Mesenchymal stem cell (in vitro differentiated cells and primary cell): ENCODE measurements around the gene CBLB.

Source experiments
- DNase-seq: peaks from one replicate; pipeline ENCODE4 v3.0.0-alpha.2; 2013
- H2AFZ ChIP-seq: one replicate; pipeline ENCODE4 v1.6.1; 2013; ENCODE audit warnings: low read depth, mild to moderate bottlenecking, control low read depth, inconsistent platforms, low read length, moderate library complexity
- H2AK5ac ChIP-seq: 2 replicates; pipeline ENCODE4 v1.6.1; 2013; ENCODE audit warnings: low read length, moderate library complexity, mild to moderate bottlenecking, inconsistent platforms; ENCODE audit not compliant: severe bottlenecking
- H2BK120ac ChIP-seq: one replicate; pipeline ENCODE4 v1.6.1; 2013; ENCODE audit warnings: low read depth, mild to moderate bottlenecking, inconsistent platforms, low read length, moderate library complexity
- H2BK12ac ChIP-seq, 2 experiments: one replicate each; pipeline ENCODE4 v1.6.1; 2013; ENCODE audit warnings: inconsistent platforms in 2 of 2, low read length in 2 of 2, mild to moderate bottlenecking in 2 of 2, moderate library complexity in 2 of 2, control low read depth in 1 of 2
- H2BK15ac ChIP-seq: one replicate; pipeline ENCODE4 v1.6.1; 2013; ENCODE audit warnings: mild to moderate bottlenecking, low read depth, inconsistent platforms; ENCODE audit not compliant: poor library complexity, severe bottlenecking
- H2BK5ac ChIP-seq: 2 replicates; pipeline ENCODE4 v1.6.1; 2013; ENCODE audit warnings: low read depth, mild to moderate bottlenecking, low read length, control low read depth, inconsistent platforms; ENCODE audit not compliant: poor library complexity, severe bottlenecking
- H3K14ac ChIP-seq, 2 experiments: one replicate each; pipeline ENCODE4 v1.6.1; 2013; ENCODE audit warnings: inconsistent platforms in 2 of 2, low read length in 2 of 2, control low read depth in 1 of 2, mild to moderate bottlenecking in 1 of 2, moderate library complexity in 1 of 2
- H3K18ac ChIP-seq, 2 experiments: one replicate each; pipeline ENCODE4 v1.6.1; 2013; ENCODE audit warnings: inconsistent platforms in 2 of 2, low read length in 2 of 2, control low read depth in 1 of 2, low read depth in 1 of 2, mild to moderate bottlenecking in 1 of 2
- H3K23ac ChIP-seq, 2 experiments: one replicate each; pipeline ENCODE4 v1.6.1; 2013; ENCODE audit warnings: inconsistent platforms in 2 of 2, low read length in 2 of 2, mild to moderate bottlenecking in 2 of 2, moderate library complexity in 2 of 2, control low read depth in 1 of 2
- H3K27ac ChIP-seq: 2 replicates; pipeline ENCODE4 v1.5.1; 2013; ENCODE audit warnings: mild to moderate bottlenecking, moderate library complexity, low read length, control low read depth, inconsistent platforms; ENCODE audit not compliant: poor library complexity, severe bottlenecking
- H3K27me3 ChIP-seq, 2 experiments: 2 replicates each; pipeline versions ENCODE4 v1.6.1 to v1.7.0; 2013; ENCODE audit warnings: low read length in 2 of 2, mild to moderate bottlenecking in 2 of 2, moderate library complexity in 2 of 2, control low read depth in 1 of 2, inconsistent platforms in 1 of 2; ENCODE audit not compliant: control insufficient read depth in 1 of 2, insufficient read depth in 1 of 2
- H3K36me3 ChIP-seq, 2 experiments: 2 replicates each; pipeline versions ENCODE4 v1.6.1 to v1.7.0; 2013; ENCODE audit warnings: low read length in 2 of 2, control low read depth in 1 of 2, inconsistent platforms in 1 of 2, low read depth in 1 of 2, mild to moderate bottlenecking in 1 of 2; ENCODE audit not compliant: insufficient read depth in 2 of 2, control insufficient read depth in 1 of 2
- H3K4ac ChIP-seq, 2 experiments: one replicate each; pipeline ENCODE4 v1.6.1; 2013; ENCODE audit warnings: inconsistent platforms in 2 of 2, low read length in 2 of 2, mild to moderate bottlenecking in 2 of 2, moderate library complexity in 2 of 2, control low read depth in 1 of 2, low read depth in 1 of 2
- H3K4me1 ChIP-seq: 2 replicates; pipeline ENCODE4 v1.6.1; 2013; ENCODE audit warnings: low read depth, low read length, control low read depth; ENCODE audit not compliant: control insufficient read depth, insufficient read depth
- H3K4me2 ChIP-seq: 2 replicates; pipeline ENCODE4 v1.6.1; 2013; ENCODE audit warnings: low read length, mild to moderate bottlenecking, inconsistent platforms; ENCODE audit not compliant: poor library complexity, severe bottlenecking
- H3K4me3 ChIP-seq, 2 experiments: 2 replicates each; pipeline versions ENCODE4 v1.5.1 to v1.7.0; 2013; ENCODE audit warnings: low read length in 2 of 2, mild to moderate bottlenecking in 2 of 2, control low read depth in 1 of 2, low read depth in 1 of 2; ENCODE audit not compliant: insufficient read depth in 1 of 2
- H3K79me1 ChIP-seq: replicated peaks from 2 replicates; pipeline ENCODE4 v1.6.1; 2013; ENCODE audit warnings: mild to moderate bottlenecking, control low read depth, low read length, inconsistent platforms; ENCODE audit not compliant: poor library complexity, severe bottlenecking
- H3K9ac ChIP-seq: 2 replicates; pipeline ENCODE4 v1.7.0; 2013; ENCODE audit warnings: mild to moderate bottlenecking, low read length, moderate library complexity
- H3K9me3 ChIP-seq: 2 replicates; pipeline ENCODE4 v1.7.0; 2013; ENCODE audit warnings: mild to moderate bottlenecking, low read length; ENCODE audit not compliant: control insufficient read depth
- H4K8ac ChIP-seq: one replicate; pipeline ENCODE4 v1.6.1; 2013; ENCODE audit warnings: inconsistent platforms, mild to moderate bottlenecking, low read length, moderate library complexity
- H4K91ac ChIP-seq: one replicate; pipeline ENCODE4 v1.6.1; 2013; ENCODE audit warnings: mild to moderate bottlenecking, low read length, inconsistent platforms
- WGBS: methylation state at CpG from one replicate; pipeline ENCODE4 v1.1.7; 2013; ENCODE audit warnings: mixed read lengths; 5-methylcytosine and 5-hydroxymethylcytosine counted together

CBLB gene

DNA sequence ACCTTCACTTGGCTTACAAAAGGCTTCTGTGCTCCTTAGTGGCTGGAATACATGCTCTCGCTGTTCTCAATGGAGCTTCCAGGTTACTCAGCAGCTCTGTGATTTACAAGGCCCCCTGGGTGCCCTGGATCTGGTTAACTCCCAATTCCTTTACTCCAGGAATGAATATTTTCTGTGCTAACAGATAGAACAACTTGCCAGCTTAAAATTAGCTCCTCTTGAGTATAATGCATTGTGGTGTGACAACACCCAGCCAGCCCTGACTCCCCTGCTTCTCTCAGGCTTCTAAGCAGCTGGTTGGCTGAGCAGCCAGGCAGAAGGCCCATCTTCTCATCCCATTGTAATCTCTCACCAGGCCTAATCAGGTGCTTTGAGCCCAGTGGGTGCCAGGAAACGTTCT lies 255.7 kb downstream of the CBLB start:
- Histone ChIP-seq H2BK15ac (peak overlapping the region; percentile 9), H3K36me3 (no peaks in the 10 kb centered on the region), H3K9me3 (no peaks in the 10 kb centered on the region), H3K14ac (no peak overlapping the region), H2BK120ac (no peak overlapping the region), H3K27me3 (no peaks in the 10 kb centered on the region), H3K23ac (no peak overlapping the region), H2BK12ac (peak overlapping the region in 1 of 2 experiments; percentile 12), H3K9ac (no peak overlapping the region), H2AK5ac (no peak overlapping the region), H4K8ac (no peak overlapping the region), H3K4me3 (no peak overlapping the region), H3K4ac (no peak overlapping the region), H2BK5ac (no peak overlapping the region), H4K91ac (no peak overlapping the region), H3K4me2 (no peak overlapping the region), H3K4me1 (no peaks in the 10 kb centered on the region), H3K79me1 (no peaks in the 10 kb centered on the region), H2AFZ (no peak overlapping the region), H3K18ac (no peak overlapping the region), H3K27ac (no peak overlapping the region)
- no peak for DNase-seq
- 61% methylated on average over 2 of the region's 2 CpGs for WGBS

DNA sequence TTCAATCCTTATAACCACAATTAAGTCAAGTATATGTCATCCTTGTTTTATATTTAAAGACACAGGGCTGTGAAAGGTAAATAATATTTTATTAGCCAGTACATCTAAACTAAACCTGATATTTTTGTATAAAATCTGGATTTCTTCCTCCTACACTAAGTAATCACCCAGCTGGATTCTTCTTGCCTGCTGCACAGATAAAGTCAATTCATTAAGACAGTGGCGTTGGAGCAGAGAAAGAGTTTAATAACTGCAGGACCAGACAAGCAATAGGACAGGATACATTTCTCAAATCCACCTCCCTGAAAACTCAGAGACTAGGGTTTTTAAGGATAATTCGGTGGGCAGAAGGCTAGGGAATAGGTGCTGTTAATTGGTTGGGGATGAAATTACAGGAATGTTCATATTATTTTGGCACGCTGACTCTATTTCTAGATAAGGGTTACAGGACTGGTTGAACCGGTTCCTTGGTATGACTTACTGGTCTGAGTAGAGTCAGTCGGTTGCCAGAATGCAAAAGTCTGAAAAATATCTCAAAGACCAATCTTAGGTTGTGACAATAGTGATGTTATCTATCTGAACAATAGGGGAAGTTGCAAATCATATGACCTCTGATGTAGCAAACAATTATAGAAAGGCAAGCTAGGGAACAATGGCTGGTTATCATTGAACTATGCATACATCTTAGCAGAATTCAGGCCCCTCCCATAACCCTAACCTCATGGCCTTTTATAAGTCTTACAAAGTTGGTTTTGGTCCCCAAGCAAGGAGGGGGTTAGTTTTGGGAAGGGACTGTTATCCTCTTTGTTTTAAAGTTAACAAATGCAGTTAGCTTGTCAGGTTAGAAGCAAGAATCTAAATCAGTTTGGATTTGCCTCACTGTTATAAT lies 257.3 kb downstream of the CBLB start:
- no peak overlapping the region for H3K4me2 ChIP-seq
- H3K4ac ChIP-seq: no peak overlapping the region
- H4K8ac ChIP-seq: no peak overlapping the region
- no peaks in the 10 kb centered on the region for H3K9me3 ChIP-seq
- 98% methylated on average over 5 of the region's 5 CpGs for WGBS
- no peak overlapping the region for H3K18ac ChIP-seq
- H3K27ac ChIP-seq: no peak overlapping the region
- H3K27me3 ChIP-seq: no peaks in the 10 kb centered on the region
- H3K4me1 ChIP-seq: no peaks in the 10 kb centered on the region
- H4K91ac ChIP-seq: no peak overlapping the region
- no peak for DNase-seq
- H2BK12ac ChIP-seq: no peak overlapping the region
- no peak overlapping the region for H2AK5ac ChIP-seq
- H3K14ac ChIP-seq: no peak overlapping the region
- no peaks in the 10 kb centered on the region for H3K79me1 ChIP-seq
- H2AFZ ChIP-seq: no peak overlapping the region
- no peaks in the 10 kb centered on the region for H3K36me3 ChIP-seq
- H3K4me3 ChIP-seq: no peak overlapping the region
- no peak overlapping the region for H3K23ac ChIP-seq
- H2BK5ac ChIP-seq: no peak overlapping the region
- no peak overlapping the region for H2BK15ac ChIP-seq
- H2BK120ac ChIP-seq: no peak overlapping the region
- H3K9ac ChIP-seq: no peak overlapping the region

DNA sequence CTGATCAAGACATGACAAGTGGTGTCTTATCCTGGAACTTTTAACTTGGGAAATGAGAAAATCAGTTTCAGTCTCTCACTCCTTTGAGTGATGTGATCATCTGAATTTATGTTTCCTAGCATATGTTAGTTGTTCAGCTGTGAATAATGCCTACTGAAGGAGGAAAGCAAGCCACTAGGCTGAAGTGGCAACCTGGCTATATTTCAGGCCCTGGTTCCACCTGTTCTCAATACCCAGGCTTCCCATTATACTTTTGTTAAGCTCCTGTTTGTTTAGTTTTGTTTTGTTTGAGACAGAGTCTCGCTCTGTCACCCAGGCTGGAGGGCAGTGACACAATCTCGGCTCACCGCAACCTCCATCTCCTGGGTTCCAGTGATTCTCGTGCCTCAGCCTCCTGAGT lies 258.3 kb downstream of the CBLB start:
- Histone ChIP-seq H3K4me2 (no peak overlapping the region), H2BK12ac (no peak overlapping the region), H3K14ac (no peak overlapping the region), H3K4me3 (no peak overlapping the region), H3K23ac (no peak overlapping the region), H2BK120ac (no peak overlapping the region), H3K4me1 (no peaks in the 10 kb centered on the region), H3K9me3 (no peaks in the 10 kb centered on the region), H3K36me3 (no peaks in the 10 kb centered on the region), H2AFZ (no peak overlapping the region), H2AK5ac (no peak overlapping the region), H4K8ac (no peak overlapping the region), H4K91ac (no peak overlapping the region), H3K4ac (no peak overlapping the region), H3K79me1 (no peaks in the 10 kb centered on the region), H3K27me3 (no peaks in the 10 kb centered on the region), H3K27ac (no peak overlapping the region), H2BK15ac (peak overlapping the region; percentile 20), H3K18ac (peak overlapping the region in 1 of 2 experiments; percentile 12), H2BK5ac (no peak overlapping the region), H3K9ac (no peak overlapping the region)
- DNase-seq: no peak
- WGBS: 94% methylated on average over 4 of the region's 4 CpGs

DNA sequence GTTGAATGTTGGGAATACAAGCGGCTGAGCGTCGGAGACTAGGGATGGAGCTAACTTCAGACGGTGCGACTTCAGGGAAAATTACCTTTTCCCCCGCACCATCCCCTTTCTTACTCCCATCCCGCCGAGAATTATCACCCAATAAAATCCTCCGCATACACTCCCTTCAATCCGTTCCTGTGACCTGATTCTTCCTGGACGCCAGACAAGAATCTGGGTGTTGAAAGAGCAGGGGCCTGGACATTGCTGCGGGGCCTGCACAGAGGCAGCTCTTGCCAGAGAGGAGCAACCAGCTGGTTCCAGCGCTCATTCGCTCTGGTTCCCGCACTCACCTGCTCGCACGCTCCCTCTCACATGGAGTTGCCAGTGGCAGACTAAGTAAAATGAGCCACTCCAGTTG lies 260.2 kb downstream of the CBLB start:
- no peak overlapping the region for H2BK5ac ChIP-seq
- H2AK5ac ChIP-seq: no peak overlapping the region
- no peaks in the 10 kb centered on the region for H3K79me1 ChIP-seq
- H3K14ac ChIP-seq: no peak overlapping the region
- no peak overlapping the region for H3K4me2 ChIP-seq
- H4K91ac ChIP-seq: no peak overlapping the region
- no peak overlapping the region for H3K4ac ChIP-seq
- no peaks in the 10 kb centered on the region for H3K27me3 ChIP-seq
- no peak overlapping the region for H2BK120ac ChIP-seq
- H3K9me3 ChIP-seq: no peaks in the 10 kb centered on the region
- H2AFZ ChIP-seq: no peak overlapping the region
- no peak overlapping the region for H3K9ac ChIP-seq
- H3K23ac ChIP-seq: no peak overlapping the region
- H2BK15ac ChIP-seq: no peak overlapping the region
- no peak overlapping the region for H4K8ac ChIP-seq
- H3K27ac ChIP-seq: no peak overlapping the region
- no peaks in the 10 kb centered on the region for H3K4me1 ChIP-seq
- no peak overlapping the region for H3K18ac ChIP-seq
- no peaks in the 10 kb centered on the region for H3K36me3 ChIP-seq
- 67% methylated on average over 17 of the region's 17 CpGs for WGBS
- no peak for DNase-seq
- no peak overlapping the region for H2BK12ac ChIP-seq
- H3K4me3 ChIP-seq: no peak overlapping the region
